Measurements from ENCODE around the gene HAUS5.
"Not testable (repeated sequence)": the region's sequence is repeated elsewhere in the genome, so short reads cannot be mapped to it uniquely, and the experiment has no call there.

Gene HAUS5

DNA sequence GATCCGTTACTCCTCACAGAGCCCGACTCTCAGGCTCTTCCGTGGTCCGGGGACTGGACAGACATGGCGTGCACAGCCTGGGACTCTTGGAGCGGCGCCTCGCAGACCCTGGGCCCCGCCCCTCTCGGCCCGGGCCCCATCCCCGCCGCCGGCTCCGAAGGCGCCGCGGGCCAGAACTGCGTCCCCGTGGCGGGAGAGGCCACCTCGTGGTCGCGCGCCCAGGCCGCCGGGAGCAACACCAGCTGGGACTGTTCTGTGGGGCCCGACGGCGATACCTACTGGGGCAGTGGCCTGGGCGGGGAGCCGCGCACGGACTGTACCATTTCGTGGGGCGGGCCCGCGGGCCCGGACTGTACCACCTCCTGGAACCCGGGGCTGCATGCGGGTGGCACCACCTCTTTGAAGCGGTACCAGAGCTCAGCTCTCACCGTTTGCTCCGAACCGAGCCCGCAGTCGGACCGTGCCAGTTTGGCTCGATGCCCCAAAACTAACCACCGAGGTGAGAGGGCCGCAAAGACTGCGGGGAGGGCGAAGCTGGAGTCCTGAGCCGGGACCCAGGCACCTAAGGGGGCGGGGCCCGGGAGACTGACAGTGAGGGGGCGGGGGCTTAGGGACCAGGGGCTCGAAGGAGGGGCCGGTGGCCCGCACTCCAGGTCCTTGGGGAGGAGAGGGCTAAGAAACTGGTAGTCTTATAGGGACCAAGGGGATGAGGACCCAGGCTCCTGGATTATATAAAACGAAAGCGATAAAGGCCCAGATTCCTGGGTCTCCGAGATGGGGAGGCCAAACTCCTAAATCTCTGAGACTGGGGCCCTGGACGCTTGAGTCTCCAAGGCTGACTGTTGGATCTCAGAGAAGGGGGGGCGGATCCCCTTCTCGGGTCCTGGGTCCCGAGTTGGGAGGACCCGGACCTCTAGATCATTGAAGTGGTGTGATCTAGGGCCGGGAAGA, 31.0 kb downstream of the HAUS5 start:
- peak; percentile 48 to 57 for DNase-seq (ENCODE audit: low read depth in 2 of 2)

DNA sequence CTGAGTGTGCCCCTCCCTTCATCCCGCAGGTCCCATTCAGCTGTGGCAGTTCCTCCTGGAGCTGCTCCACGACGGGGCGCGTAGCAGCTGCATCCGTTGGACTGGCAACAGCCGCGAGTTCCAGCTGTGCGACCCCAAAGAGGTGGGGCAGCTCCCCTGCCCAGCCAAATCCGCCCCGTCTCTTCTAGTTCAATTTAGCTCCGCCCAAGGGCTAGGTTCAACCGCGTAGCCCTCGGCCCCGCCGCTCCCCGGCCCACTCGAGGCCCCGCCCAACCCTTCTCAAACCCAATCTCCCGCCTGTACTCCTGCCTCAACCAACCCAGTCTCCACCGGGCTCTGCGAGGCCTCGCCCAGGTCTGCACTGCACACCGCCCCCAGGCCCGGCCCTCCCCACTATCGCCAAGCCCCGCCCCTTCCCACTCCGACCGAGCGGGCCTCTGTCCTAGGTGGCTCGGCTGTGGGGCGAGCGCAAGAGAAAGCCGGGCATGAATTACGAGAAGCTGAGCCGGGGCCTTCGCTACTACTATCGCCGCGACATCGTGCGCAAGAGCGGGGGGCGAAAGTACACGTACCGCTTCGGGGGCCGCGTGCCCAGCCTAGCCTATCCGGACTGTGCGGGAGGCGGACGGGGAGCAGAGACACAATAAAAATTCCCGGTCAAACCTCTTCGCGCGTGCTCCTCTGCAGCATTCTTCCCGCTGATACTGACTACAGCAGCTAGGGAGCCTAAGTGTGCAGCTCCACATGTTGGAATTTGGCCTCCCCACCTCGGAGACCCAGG, 31.9 kb downstream of the HAUS5 start:
- peak; percentile 85 to 91 for DNase-seq (ENCODE audit: low read depth in 2 of 2)

GRCh38 chr19:35644987-35645679, 32.6 kb downstream of the HAUS5 start:
- DNase-seq (ENCODE audit: low read depth in 2 of 2), result peak; percentile 45 to 56

- no peak for DNase-seq (ENCODE audit: low read depth in 2 of 2)
Measured at GRCh38 chr19:35645680-35646511, 33.4 kb downstream of the HAUS5 start.

GRCh38 chr19:35648017-35648961, 35.8 kb downstream of the HAUS5 start, which contains the start of gene COX6B1:
COX6B1 (plus strand) TSS chr19:35648323; CDS start chr19:35651244, 2,921 bp downstream.
- DNase-seq (ENCODE audit: low read depth in 2 of 2), result peak; percentile 83 to 90

- DNase-seq (ENCODE audit: low read depth in 2 of 2), result no peak
Measured at GRCh38 chr19:35650581-35650980, 38.0 kb downstream of the HAUS5 start.

GRCh38 chr19:35654828-35655227, 42.3 kb downstream of the HAUS5 start:
- DNase-seq (ENCODE audit: low read depth in 2 of 2), result not testable (repeated sequence)

- DNase-seq (ENCODE audit: low read depth in 2 of 2), result no peak
Measured at GRCh38 chr19:35655600-35655999, 43.1 kb downstream of the HAUS5 start.

DNA sequence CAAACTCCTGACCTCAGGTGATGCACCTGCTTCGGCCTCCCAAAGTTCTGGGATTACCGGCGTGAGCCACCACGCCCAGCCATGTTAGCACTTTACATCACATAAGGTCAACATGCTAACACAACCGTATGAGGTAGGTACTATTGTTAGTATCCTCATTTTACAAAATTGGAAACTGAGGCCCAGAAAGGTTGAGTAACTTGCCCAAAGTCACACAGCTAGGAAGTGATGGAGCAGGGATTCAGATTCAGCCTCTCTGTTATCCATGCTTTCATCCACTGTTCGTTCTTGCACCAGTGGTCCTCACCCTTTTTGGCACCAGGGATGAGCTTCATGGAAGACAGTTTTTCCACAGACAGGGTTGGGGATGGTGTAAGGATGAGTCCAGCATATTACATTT, 44.2 kb downstream of the HAUS5 start:
- DNase-seq (ENCODE audit: low read depth in 2 of 2), result no peak

- no peak for DNase-seq (ENCODE audit: low read depth in 2 of 2)
Measured at GRCh38 chr19:35657904-35658700, 45.6 kb downstream of the HAUS5 start.

- no peak for DNase-seq (ENCODE audit: low read depth in 2 of 2)
Measured at GRCh38 chr19:35661995-35662340, 49.4 kb downstream of the HAUS5 start.

DNA sequence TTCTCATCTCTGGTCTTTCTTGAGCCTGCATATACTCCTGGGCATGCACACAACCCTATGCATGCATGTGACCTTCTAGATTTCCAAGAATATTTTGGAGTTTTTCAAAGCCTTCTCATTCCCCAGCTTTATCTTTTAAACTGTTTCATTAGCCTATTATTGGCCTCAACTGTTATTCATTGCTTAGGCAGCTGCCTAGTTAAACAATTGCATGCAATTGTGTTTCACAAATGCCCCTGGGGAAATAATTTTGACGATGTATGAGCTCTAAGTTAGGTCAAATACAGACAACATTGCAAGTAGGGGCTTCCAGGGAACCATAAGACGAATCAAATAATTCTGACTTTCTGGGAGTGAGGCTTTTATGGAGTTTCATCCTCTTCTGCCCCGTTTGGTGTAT, 51.4 kb downstream of the HAUS5 start:
- DNase-seq (ENCODE audit: low read depth in 2 of 2), result no peak

- DNase-seq (ENCODE audit: low read depth in 2 of 2), result no peak
Measured at GRCh38 chr19:35665157-35665556, 52.6 kb downstream of the HAUS5 start.

DNA sequence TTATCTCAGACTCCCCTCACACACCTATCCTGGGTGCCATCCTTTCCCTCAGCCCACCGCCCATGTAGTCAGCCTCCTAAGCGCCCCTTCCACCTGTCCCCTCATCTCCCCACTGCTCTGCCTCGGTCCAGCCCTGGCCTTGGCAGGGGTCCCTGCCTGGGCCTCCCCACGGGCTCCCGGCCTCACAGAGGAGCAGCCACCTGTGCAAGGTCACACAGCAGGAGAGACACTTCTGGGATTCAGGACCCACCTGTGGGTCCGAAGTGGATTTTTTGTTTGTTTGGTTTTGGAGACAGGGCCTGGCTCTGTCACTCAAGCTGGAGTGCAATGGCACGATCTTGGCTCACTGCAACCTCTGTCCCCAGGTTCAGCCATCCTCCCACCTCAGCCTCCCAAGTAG, 53.1 kb downstream of the HAUS5 start:
- no peak for DNase-seq (ENCODE audit: low read depth in 2 of 2)

GRCh38 chr19:35666251-35666913, 53.8 kb downstream of the HAUS5 start, which contains the start of gene UPK1A:
UPK1A (plus strand) TSS chr19:35666517; CDS start chr19:35666813, 296 bp downstream.
- DNase-seq (ENCODE audit: low read depth in 2 of 2), result no peak

DNA sequence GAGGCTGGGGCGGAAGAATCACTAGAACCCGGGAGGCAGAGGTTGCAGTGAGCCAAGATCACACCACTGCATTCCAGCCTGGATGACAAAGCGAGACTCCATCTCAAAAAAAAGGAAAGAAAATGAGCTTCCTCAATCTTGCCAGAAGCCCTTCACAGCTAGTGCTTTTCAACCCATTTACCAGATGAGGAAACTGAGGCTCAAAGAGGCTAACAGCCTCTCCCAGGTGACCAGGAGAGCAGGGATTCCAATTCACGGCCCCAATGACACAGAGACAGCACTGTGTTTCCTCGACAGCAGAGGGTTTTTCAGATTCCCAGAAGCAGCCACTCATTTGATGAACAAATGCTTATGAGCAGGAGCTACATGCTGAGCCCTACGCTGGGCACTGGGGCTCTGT, 57.0 kb downstream of the HAUS5 start:
- no peak for DNase-seq (ENCODE audit: low read depth in 2 of 2)

GRCh38 chr19:35669974-35670373, 57.4 kb downstream of the HAUS5 start:
- no peak for DNase-seq (ENCODE audit: low read depth in 2 of 2)

GRCh38 chr19:35670686-35671085, 58.2 kb downstream of the HAUS5 start:
- DNase-seq (ENCODE audit: low read depth in 2 of 2), result no peak

- no peak for DNase-seq (ENCODE audit: low read depth in 2 of 2)
Measured at GRCh38 chr19:35671818-35672217, 59.3 kb downstream of the HAUS5 start.
